ENCODE results near the gene PPP2R5E. TPM values are rescaled to one million over a fixed set of nuclear protein-coding genes. Genes with fewer than 3 reads are reported as not detected.

Gene PPP2R5E
- total and polyA plus RNA-seq, 9 of the 15 experiments (the other 6 are each of a cell fraction or from before 2014, with no cell fraction given), result 4.2 to 30.3 (median 11.0) TPM

DNA sequence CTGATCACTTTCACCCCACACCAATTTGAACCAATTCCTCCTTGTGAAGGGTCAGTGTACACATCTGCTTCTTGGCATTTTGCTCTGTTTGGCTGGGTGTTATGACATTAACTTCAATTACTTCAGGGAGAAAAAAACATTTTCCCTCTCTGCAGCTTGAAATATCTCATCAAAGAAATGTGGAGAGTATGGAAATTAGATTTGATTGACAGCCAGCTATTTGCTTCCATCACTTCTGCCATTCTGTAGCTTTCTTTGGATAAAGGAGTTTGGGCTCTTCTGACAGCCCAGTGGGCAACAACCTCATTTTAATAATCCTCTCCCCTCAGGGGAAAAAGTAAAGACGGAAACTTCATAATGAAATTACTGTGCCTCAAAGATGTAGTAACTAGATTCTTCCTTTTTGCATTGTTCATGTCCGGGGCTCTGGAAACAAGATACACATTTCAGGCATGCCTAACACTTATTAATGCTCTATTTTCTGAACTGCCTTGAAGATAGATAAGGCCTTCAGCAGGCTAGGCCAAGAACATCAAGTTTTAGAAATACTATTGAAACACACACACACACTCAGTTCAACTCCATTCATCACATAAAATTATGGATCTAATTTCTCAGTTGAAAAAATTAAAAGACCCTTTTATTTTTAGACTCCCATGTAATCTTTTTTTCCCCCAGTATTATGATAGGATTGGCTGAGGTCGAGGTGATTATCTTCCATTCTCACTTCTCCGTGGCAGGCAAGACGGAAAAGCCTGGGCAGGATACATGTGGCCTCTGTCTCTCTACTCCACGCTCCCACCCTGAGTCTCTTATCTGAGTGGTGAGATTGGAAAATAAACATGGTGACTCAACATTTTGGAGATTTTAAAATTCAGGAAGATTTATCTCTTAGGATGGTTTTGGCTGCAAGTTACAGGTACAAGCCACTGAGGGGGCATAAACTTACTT is 214.1 kb downstream of the PPP2R5E start (continued):
- TF ChIP-seq HMGN3 (IDR thresholded peaks at IDR 0.05; ENCODE audit: borderline replicate concordance, extremely low read depth, insufficient read length, low read depth, low read length) (no peak), ILF3 (IDR thresholded peaks at IDR 0.05; ENCODE audit: borderline replicate concordance) (no peak), GABPB1 (CRISPR knock-in tag; IDR thresholded peaks at IDR 0.05) (no peak), IFI16 (CRISPR knock-in tag; IDR thresholded peaks at IDR 0.05) (no peak), ZNF274 (IDR thresholded peaks at IDR 0.05; ENCODE audit: borderline replicate concordance, low read depth, low read length) (no peak)
- TF ChIP-seq, protein P1, sequence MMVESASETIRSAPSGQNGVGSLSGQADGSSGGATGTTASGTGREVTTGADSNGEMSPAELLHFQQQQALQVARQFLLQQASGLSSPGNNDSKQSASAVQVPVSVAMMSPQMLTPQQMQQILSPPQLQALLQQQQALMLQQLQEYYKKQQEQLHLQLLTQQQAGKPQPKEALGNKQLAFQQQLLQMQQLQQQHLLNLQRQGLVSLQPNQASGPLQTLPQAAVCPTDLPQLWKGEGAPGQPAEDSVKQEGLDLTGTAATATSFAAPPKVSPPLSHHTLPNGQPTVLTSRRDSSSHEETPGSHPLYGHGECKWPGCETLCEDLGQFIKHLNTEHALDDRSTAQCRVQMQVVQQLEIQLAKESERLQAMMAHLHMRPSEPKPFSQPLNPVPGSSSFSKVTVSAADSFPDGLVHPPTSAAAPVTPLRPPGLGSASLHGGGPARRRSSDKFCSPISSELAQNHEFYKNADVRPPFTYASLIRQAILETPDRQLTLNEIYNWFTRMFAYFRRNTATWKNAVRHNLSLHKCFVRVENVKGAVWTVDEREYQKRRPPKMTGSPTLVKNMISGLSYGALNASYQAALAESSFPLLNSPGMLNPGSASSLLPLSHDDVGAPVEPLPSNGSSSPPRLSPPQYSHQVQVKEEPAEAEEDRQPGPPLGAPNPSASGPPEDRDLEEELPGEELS (CRISPR knock-in tag; IDR thresholded peaks at IDR 0.05; ENCODE audit: borderline replicate concordance), result no peak

DNA sequence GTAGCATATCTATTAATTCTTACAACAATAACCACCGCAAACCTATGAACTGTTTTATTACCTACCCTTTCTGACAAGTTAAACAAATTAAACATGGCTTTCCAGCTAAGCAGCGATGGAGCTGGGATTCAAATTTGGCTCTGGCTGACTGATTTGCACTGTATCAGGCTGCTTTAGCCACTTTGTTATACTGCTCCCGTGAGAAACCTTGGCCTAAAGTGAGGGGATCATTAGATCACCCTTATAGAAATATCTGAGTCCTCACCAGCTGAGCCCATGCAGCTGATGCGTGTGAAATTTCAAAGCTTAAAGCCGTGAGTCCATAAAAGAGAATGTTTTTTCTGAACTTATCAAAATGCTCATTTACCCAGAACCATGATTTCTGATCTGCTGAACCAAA is 216.3 kb downstream of the PPP2R5E start:
- Histone ChIP-seq H3K27me3 (ENCODE audit: control insufficient read depth in 2 of 2, insufficient read depth in 2 of 2, low read length in 2 of 2) (no peaks in the 10 kb centered on the region), H3K9me1 (ENCODE audit: control insufficient read depth, insufficient read depth, low read length) (no peaks in the 10 kb centered on the region), H3K4me2 (ENCODE audit: insufficient read depth, low read length) (no peak overlapping the region), H3K4me3 (no peak overlapping the region), H3K27ac (ENCODE audit: extremely low read depth, low read depth, low read length) (no peak overlapping the region), H2AFZ (ENCODE audit: low read depth, low read length) (no peak overlapping the region), H3K36me3 (ENCODE audit: control insufficient read depth, insufficient read depth, low read length) (no peaks in the 10 kb centered on the region), H3K4me1 (replicated peaks in 1 of 2; ENCODE audit: control insufficient read depth in 2 of 2, insufficient read depth in 2 of 2, low read length in 2 of 2) (no peaks in the 10 kb centered on the region), H3K9me3 (replicated peaks; ENCODE audit: control insufficient read depth, insufficient read depth, low read depth, low read length) (no peaks in the 10 kb centered on the region), H4K20me1 (replicated peaks; ENCODE audit: control insufficient read depth, insufficient read depth, low read length) (no peaks in the 10 kb centered on the region), H3K79me2 (ENCODE audit: control insufficient read depth, insufficient read depth, low read length) (no peaks in the 10 kb centered on the region), H3K9ac (ENCODE audit: insufficient read depth in 1 of 2, low read depth in 2 of 2, low read length in 2 of 2) (no peak overlapping the region)
- CTCF ChIA-PET (ENCODE audit: low intra/inter-chr PET ratio), result interaction anchor here (0.6 kb wide), 1 partner anchor 1728 kb away, joined by 3 read pairs; no protein-coding TSS in a partner anchor
- BruUV-seq (replicated peaks), result no TSS peak
- in situ Hi-C loops (cut with MboI), result no loop called here
- intact Hi-C loops (cut with micrococcal nuclease), result no loop called here
- ATAC-seq (no peak), DNase-seq (ENCODE audit: extremely low read depth in 1 of 4, low spot score in 3 of 4) (no peak), FAIRE-seq (no peak)
- WGBS (ENCODE audit: insufficient coverage, low coverage, missing lambda C conversion rate), result 2% methylated on average over 5 of the region's 5 CpGs
- POLR2A ChIA-PET, result no interaction called here
- TF ChIP-seq, protein P2, sequence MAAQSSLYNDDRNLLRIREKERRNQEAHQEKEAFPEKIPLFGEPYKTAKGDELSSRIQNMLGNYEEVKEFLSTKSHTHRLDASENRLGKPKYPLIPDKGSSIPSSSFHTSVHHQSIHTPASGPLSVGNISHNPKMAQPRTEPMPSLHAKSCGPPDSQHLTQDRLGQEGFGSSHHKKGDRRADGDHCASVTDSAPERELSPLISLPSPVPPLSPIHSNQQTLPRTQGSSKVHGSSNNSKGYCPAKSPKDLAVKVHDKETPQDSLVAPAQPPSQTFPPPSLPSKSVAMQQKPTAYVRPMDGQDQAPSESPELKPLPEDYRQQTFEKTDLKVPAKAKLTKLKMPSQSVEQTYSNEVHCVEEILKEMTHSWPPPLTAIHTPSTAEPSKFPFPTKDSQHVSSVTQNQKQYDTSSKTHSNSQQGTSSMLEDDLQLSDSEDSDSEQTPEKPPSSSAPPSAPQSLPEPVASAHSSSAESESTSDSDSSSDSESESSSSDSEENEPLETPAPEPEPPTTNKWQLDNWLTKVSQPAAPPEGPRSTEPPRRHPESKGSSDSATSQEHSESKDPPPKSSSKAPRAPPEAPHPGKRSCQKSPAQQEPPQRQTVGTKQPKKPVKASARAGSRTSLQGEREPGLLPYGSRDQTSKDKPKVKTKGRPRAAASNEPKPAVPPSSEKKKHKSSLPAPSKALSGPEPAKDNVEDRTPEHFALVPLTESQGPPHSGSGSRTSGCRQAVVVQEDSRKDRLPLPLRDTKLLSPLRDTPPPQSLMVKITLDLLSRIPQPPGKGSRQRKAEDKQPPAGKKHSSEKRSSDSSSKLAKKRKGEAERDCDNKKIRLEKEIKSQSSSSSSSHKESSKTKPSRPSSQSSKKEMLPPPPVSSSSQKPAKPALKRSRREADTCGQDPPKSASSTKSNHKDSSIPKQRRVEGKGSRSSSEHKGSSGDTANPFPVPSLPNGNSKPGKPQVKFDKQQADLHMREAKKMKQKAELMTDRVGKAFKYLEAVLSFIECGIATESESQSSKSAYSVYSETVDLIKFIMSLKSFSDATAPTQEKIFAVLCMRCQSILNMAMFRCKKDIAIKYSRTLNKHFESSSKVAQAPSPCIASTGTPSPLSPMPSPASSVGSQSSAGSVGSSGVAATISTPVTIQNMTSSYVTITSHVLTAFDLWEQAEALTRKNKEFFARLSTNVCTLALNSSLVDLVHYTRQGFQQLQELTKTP (IDR thresholded peaks at IDR 0.05; ENCODE audit: low read depth in 1 of 2, partially characterized antibody in 2 of 2), result no peak
- no peak for TF ChIP-seq ZNF384 (IDR thresholded peaks at IDR 0.05; ENCODE audit: low read depth, low read length)
- TF ChIP-seq FOXJ2 (tag; IDR thresholded peaks at IDR 0.05), result no peak
- TF ChIP-seq ZNF282 (CRISPR knock-in tag; IDR thresholded peaks at IDR 0.05), result no peak
- TF ChIP-seq ZNF668 (CRISPR knock-in tag; IDR thresholded peaks at IDR 0.05), result no peak
- no peak for TF ChIP-seq ZNF561 (CRISPR knock-in tag; conservative IDR thresholded peaks at IDR 0.05)
- no peak for TF ChIP-seq ZNF121 (CRISPR knock-in tag; conservative IDR thresholded peaks at IDR 0.05)
- no peak for TF ChIP-seq ZNF41 (CRISPR knock-in tag; conservative IDR thresholded peaks at IDR 0.05)
- no peak for TF ChIP-seq HLTF (IDR thresholded peaks at IDR 0.05)
- TF ChIP-seq RNF2 (IDR thresholded peaks at IDR 0.05), result no peak
